ENCODE data around the gene DIAPH2.

GRCh38 chrX:97389761-97390192, 705.1 kb downstream of the DIAPH2 start:
- no peak for TF ChIP-seq GATA2 (IDR thresholded peaks at IDR 0.05; ENCODE audit: low read depth, low read length)
- TF ChIP-seq GATA3 (IDR thresholded peaks at IDR 0.05; ENCODE audit: low read depth, low read length), result no peak

Measured in SH-SY5Y (cell line).